HUDEP-2 (cell line): ENCODE measurements around the gene PSMB9.

Experiments
- DNase-seq, 76 experiments: peaks; one replicate each; lab custom pipeline; 2025; ENCODE audit not compliant: unreplicated experiment in 76 of 76; lab: John Stamatoyannopoulos, UW

PSMB9 gene

GRCh38 chr6:32838114-32838958 lies 15.7 kb upstream of the PSMB9 start, which contains the start of gene TAP2:
Gene TAP2 (minus strand): TSS chr6:32838739. CDS start chr6:32838233, 506 bp downstream.
- DNase-seq, result peak in 74 of 76 experiments; percentile 69 to 99 (median 95)

GRCh38 chr6:32839356-32839755 lies 14.6 kb upstream of the PSMB9 start:
- DNase-seq, result no peak

- no peak for DNase-seq
Observed at GRCh38 chr6:32840604-32841246, 13.3 kb upstream of the PSMB9 start.

- no peak for DNase-seq
Observed at GRCh38 chr6:32842021-32842650, 11.9 kb upstream of the PSMB9 start.

- no peak for DNase-seq
Observed at GRCh38 chr6:32842690-32843089, 11.3 kb upstream of the PSMB9 start.

- DNase-seq, result peak in 1 of 76 experiments; percentile 19
Observed at GRCh38 chr6:32843331-32843978, 10.5 kb upstream of the PSMB9 start.

- peak in 74 of 76 experiments; percentile 62 to 98 (median 90) for DNase-seq
Observed at GRCh38 chr6:32843979-32844838, 9.8 kb upstream of the PSMB9 start, which contains the start of gene PSMB8. Gene PSMB8 (minus strand): TSS chr6:32844047. CDS start chr6:32843996, 51 bp downstream.

- DNase-seq, result no peak
Observed at GRCh38 chr6:32844839-32845383, 9.1 kb upstream of the PSMB9 start.

- no peak for DNase-seq
Observed at GRCh38 chr6:32845384-32845884, 8.6 kb upstream of the PSMB9 start.

GRCh38 chr6:32847004-32847403 lies 7.0 kb upstream of the PSMB9 start:
- DNase-seq, result no peak

GRCh38 chr6:32847795-32848194 lies 6.2 kb upstream of the PSMB9 start:
- no peak for DNase-seq

- no peak for DNase-seq
Observed at GRCh38 chr6:32849126-32849525, 4.9 kb upstream of the PSMB9 start.

- no peak for DNase-seq
Observed at GRCh38 chr6:32851025-32851424, 3.0 kb upstream of the PSMB9 start.

GRCh38 chr6:32852018-32852843 lies 1.8 kb upstream of the PSMB9 start:
- no peak for DNase-seq

GRCh38 chr6:32852844-32853540 lies 1.0 kb upstream of the PSMB9 start:
- peak in 32 of 76 experiments; percentile 20 to 91 (median 43) for DNase-seq

GRCh38 chr6:32854376-32855178 lies 585 bp downstream of the PSMB9 start:
- peak in 1 of 76 experiments; percentile 30 for DNase-seq
